ENCODE measurements around the gene RIBC1. TPM values are rescaled to one million over a fixed set of nuclear protein-coding genes. Genes with fewer than 3 reads are reported as not detected.

Gene RIBC1
- 0.13 TPM in 1 of 2 replicates, not detected in the other for total RNA-seq

GRCh38 chrX:53422861-53423306, at the start of gene RIBC1:
TSS of gene RIBC1 (plus strand) at chrX:53422873. CDS start at chrX:53426277, 3,404 bp downstream.

DNA sequence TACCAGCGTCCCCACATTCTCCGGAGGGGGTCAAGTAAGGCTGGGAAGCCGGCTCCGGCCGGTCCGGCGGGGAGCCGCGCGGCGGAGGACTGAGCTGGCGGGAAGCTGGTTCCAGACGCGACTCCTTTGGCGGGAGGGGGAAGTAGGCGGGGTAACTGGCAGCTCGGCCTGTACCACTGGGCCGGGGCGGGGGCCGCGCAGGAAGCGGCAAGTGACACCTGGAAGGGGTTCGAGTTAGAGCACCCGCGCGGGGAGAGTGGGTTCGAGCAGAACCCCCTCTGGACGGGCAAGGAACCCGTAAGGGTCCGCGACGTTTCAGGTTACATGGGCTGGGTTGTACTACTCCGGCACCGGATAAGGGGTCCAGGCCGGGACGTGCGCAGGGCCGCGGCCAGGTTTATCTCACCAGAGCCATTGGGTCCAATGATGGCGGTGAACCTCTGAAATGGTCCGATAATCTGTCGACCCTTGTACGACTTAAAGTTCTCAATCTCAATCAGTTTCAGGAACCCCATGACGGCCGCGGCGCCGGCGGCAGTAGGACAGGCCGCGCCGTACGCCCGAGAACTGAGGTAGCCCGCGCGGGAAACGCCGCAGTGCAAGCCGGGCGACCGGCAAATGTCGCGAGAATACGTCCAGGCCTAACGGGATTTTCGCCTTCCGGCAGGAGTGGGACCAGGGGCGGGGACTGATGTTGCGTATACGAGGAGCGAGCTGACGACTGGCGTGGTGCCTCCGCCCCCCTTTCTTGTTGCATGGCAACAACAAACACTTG, 400 bp upstream of the RIBC1 start, which contains the start of gene SMC1A:
SMC1A (minus strand) TSS at position 569 of the 775 bp plus-strand sequence; CDS start at position 515, 54 bp downstream.

GRCh38 chrX:53433651-53434639, 11.3 kb downstream of the RIBC1 start, which contains the start of gene HSD17B10:
TSS of gene HSD17B10 (minus strand) at chrX:53434370. CDS start at chrX:53434345, 25 bp downstream.

Small RNA genes within 50 kb of the gene (small RNA-seq; reads per million reads assigned to genes)
- 0.28 reads per million for gene MIR6857
- gene VTRNA3-1P, result 0.42 reads per million

Other genes with a start within 250 kb of the RIBC1 start
- gene KDM5C, start 197.7 kb upstream of the RIBC1 start, total RNA-seq, result 79.9 and 119 TPM in 2 replicates
- 6.2 and 6.5 TPM in 2 replicates for gene IQSEC2, start 141.3 kb upstream of the RIBC1 start, total RNA-seq
- 57.2 and 67.2 TPM in 2 replicates for gene SMC1A, start 219 bp upstream of the RIBC1 start, total RNA-seq
- 47.6 and 57.4 TPM in 2 replicates for gene HSD17B10, start 11.5 kb downstream of the RIBC1 start, total RNA-seq

Measured in thoracic aorta endothelial cell (primary cell).